Hematopoietic multipotent progenitor cell treated with erythropoietin and hydrocortisone succinate and interleukin-3 and kit ligand, for 17 days (in vitro differentiated cells): ENCODE results near the gene MOGAT2.

Experiments
- DNase-seq: peaks from one replicate; pipeline ENCODE4 v3.0.0-alpha.2; 2015; ENCODE audit warnings: low spot score

MOGAT2 gene

GRCh38 chr11:75780888-75781287 lies 63.2 kb downstream of the MOGAT2 start:
- DNase-seq: peak; percentile 15

GRCh38 chr11:75781296-75781695 lies 63.7 kb downstream of the MOGAT2 start:
- no peak for DNase-seq

GRCh38 chr11:75781831-75782230 lies 64.2 kb downstream of the MOGAT2 start:
- no peak for DNase-seq
